Common myeloid progenitor, CD34-positive (primary cell): ENCODE data around the gene HDAC4.

Source experiments
- CTCF ChIA-PET: fragments of 350-600 bp; sonication (Branson Sonifier 250); formaldehyde crosslinking; loops from one replicate; lab custom pipeline; 2021; ENCODE audit warnings: antibody characterized with exemption; lab: Charles Lee
- POLR2A ChIA-PET: fragments of 350-600 bp; sonication (Branson Sonifier 250); formaldehyde crosslinking; loops from one replicate; lab custom pipeline; 2021; ENCODE audit warnings: antibody characterized with exemption; lab: Charles Lee
- DNase-seq, 3 donors: peaks; one replicate each; pipeline versions ENCODE4 v3.0.0 to v3.0.0-alpha.2; 2013
- H3K27ac ChIP-seq, 2 experiments: 1 replicate in 1 of 2; 2 replicates in 1 of 2; pipeline ENCODE4 v1.7.0; 2013; ENCODE audit warnings: inconsistent platforms in 2 of 2, low read length in 2 of 2, mild to moderate bottlenecking in 2 of 2, low read depth in 1 of 2, moderate library complexity in 1 of 2; ENCODE audit not compliant: severe bottlenecking in 2 of 2, insufficient read depth in 1 of 2, poor library complexity in 1 of 2
- H3K27me3 ChIP-seq, 5 experiments: replicated peaks in 2 of 5; 1 replicate in 3 of 5; 2 replicates in 2 of 5; pipeline versions ENCODE4 v1.6.1 to v1.7.0; 2013; ENCODE audit warnings: low read length in 4 of 5, mild to moderate bottlenecking in 2 of 5, moderate library complexity in 2 of 5, inconsistent platforms in 1 of 5; ENCODE audit not compliant: insufficient read depth in 5 of 5, control insufficient read depth in 4 of 5
- H3K36me3 ChIP-seq, 4 experiments: 1 replicate in 2 of 4; 2 replicates in 2 of 4; pipeline versions ENCODE4 v1.6.1 to v1.7.0; 2013; ENCODE audit warnings: low read length in 3 of 4, control low read depth in 1 of 4, mild to moderate bottlenecking in 1 of 4; ENCODE audit not compliant: control insufficient read depth in 4 of 4, insufficient read depth in 4 of 4
- H3K4me1 ChIP-seq, 4 experiments: 1 replicate in 3 of 4; 2 replicates in 1 of 4; pipeline versions ENCODE4 v1.6.1 to v1.7.1; 2013; ENCODE audit warnings: low read length in 3 of 4, mild to moderate bottlenecking in 3 of 4, control low read depth in 1 of 4, inconsistent platforms in 1 of 4, moderate library complexity in 1 of 4; ENCODE audit not compliant: control insufficient read depth in 4 of 4, insufficient read depth in 4 of 4; ENCODE audit errors: control extremely low read depth in 1 of 4
- H3K4me3 ChIP-seq, 7 experiments: 1 replicate in 4 of 7; 2 replicates in 3 of 7; pipeline versions ENCODE4 v1.5.1 to v1.7.0; 2013; ENCODE audit warnings: mild to moderate bottlenecking in 7 of 7, low read length in 6 of 7, moderate library complexity in 6 of 7, inconsistent platforms in 2 of 7, low read depth in 2 of 7, control low read depth in 1 of 7; ENCODE audit not compliant: insufficient read depth in 4 of 7, control insufficient read depth in 1 of 7; ENCODE audit errors: extremely low read depth in 1 of 7
- H3K9me3 ChIP-seq, 5 experiments: 1 replicate in 4 of 5; 2 replicates in 1 of 5; pipeline versions ENCODE4 v1.6.1 to v1.7.1; 2013; ENCODE audit warnings: low read length in 4 of 5, mild to moderate bottlenecking in 2 of 5, inconsistent platforms in 1 of 5, low read depth in 1 of 5, moderate library complexity in 1 of 5; ENCODE audit not compliant: control insufficient read depth in 4 of 5, insufficient read depth in 2 of 5; ENCODE audit errors: control extremely low read depth in 1 of 5
- WGBS: methylation state at CpG from one replicate; pipeline ENCODE4 v1.1.5; 2013; ENCODE audit not compliant: insufficient coverage; 5-methylcytosine and 5-hydroxymethylcytosine counted together

HDAC4 gene

GRCh38 chr2:239244625-239245024 is 156.2 kb downstream of the HDAC4 start:
- peaks cover 12 to 23% (median 18%) of the 10 kb centered on the region in 4 experiments for H3K4me1 ChIP-seq

GRCh38 chr2:239241431-239241960 is 159.3 kb downstream of the HDAC4 start:
- Histone ChIP-seq H3K36me3 (peaks cover 0 to 2% (median 0%) of the 10 kb centered on the region in 4 experiments), H3K9me3 (peaks cover 0 to 7% (median 0%) of the 10 kb centered on the region in 5 experiments), H3K4me1 (peaks cover 10 to 40% (median 17%) of the 10 kb centered on the region in 4 experiments), H3K27ac (no peak overlapping the region), H3K4me3 (no peak overlapping the region), H3K27me3 (no peaks in the 10 kb centered on the region)
- no CpG with 5 or more reads among the region's 1 CpG for WGBS
- ChIA-PET CTCF (no interaction called here), POLR2A (no interaction called here)
- peak in 1 of 3 donors; percentile 42 for DNase-seq

More at GRCh38 chr2:239244625-239245024, 156.2 kb downstream of the HDAC4 start:
- 100% methylated on average over 3 of the region's 5 CpGs for WGBS
- H3K4me3 ChIP-seq, result no peak overlapping the region
- CTCF ChIA-PET, result no interaction called here
- no peak overlapping the region for H3K27ac ChIP-seq
- H3K27me3 ChIP-seq, result no peaks in the 10 kb centered on the region
- H3K36me3 ChIP-seq, result no peaks in the 10 kb centered on the region
- POLR2A ChIA-PET, result no interaction called here
- peaks cover 0 to 7% (median 0%) of the 10 kb centered on the region in 5 experiments for H3K9me3 ChIP-seq
- DNase-seq, result no peak

- H3K27me3 ChIP-seq, result no peaks in the 10 kb centered on the region
- ChIA-PET CTCF (no interaction called here), POLR2A (no interaction called here)
- peaks cover 0 to 7% (median 0%) of the 10 kb centered on the region in 5 experiments for H3K9me3 ChIP-seq
- no peak overlapping the region for H3K27ac ChIP-seq
- H3K4me3 ChIP-seq, result no peak overlapping the region
- peak in 1 of 3 donors; percentile 28 for DNase-seq
- H3K36me3 ChIP-seq, result peaks cover 0 to 2% (median 0%) of the 10 kb centered on the region in 4 experiments
- H3K4me1 ChIP-seq, result peaks cover 10 to 45% (median 18%) of the 10 kb centered on the region in 4 experiments
- WGBS, result 59% methylated on average over 15 of the region's 15 CpGs
These were observed 160.4 kb downstream of the HDAC4 start for GRCh38 chr2:239240414-239240881.

GRCh38 chr2:239239607-239240413 is 161.0 kb downstream of the HDAC4 start:
- peaks cover 10 to 47% (median 18%) of the 10 kb centered on the region in 4 experiments for H3K4me1 ChIP-seq
- H3K9me3 ChIP-seq, result peaks cover 0 to 7% (median 0%) of the 10 kb centered on the region in 5 experiments
- DNase-seq, result no peak
- H3K36me3 ChIP-seq, result peaks cover 0 to 2% (median 0%) of the 10 kb centered on the region in 4 experiments
- H3K4me3 ChIP-seq, result no peak overlapping the region
- no peaks in the 10 kb centered on the region for H3K27me3 ChIP-seq
- ChIA-PET CTCF (interaction anchor here (1.4 kb wide), 1 partner anchor 23 kb away, joined by 3 read pairs; no protein-coding TSS in a partner anchor), POLR2A (no interaction called here)
- no peak overlapping the region for H3K27ac ChIP-seq
- WGBS, result 96% methylated on average over 28 of the region's 29 CpGs

- H3K27me3 ChIP-seq, result no peaks in the 10 kb centered on the region
- H3K4me1 ChIP-seq, result peaks cover 10 to 47% (median 18%) of the 10 kb centered on the region in 4 experiments
- ChIA-PET CTCF (interaction anchor here (1.4 kb wide), 1 partner anchor 23 kb away, joined by 3 read pairs; no protein-coding TSS in a partner anchor), POLR2A (no interaction called here)
- no peak overlapping the region for H3K4me3 ChIP-seq
- H3K36me3 ChIP-seq, result peaks cover 0 to 2% (median 0%) of the 10 kb centered on the region in 4 experiments
- DNase-seq, result no peak
- peaks cover 0 to 7% (median 0%) of the 10 kb centered on the region in 5 experiments for H3K9me3 ChIP-seq
- no peak overlapping the region for H3K27ac ChIP-seq
- 96% methylated on average over 15 of the region's 15 CpGs for WGBS
These were observed 161.8 kb downstream of the HDAC4 start for GRCh38 chr2:239238839-239239606.

GRCh38 chr2:239238381-239238780 is 162.4 kb downstream of the HDAC4 start:
- DNase-seq, result no peak
- ChIA-PET CTCF (interaction anchor here (1.4 kb wide), 1 partner anchor 22 kb away, joined by 3 read pairs; no protein-coding TSS in a partner anchor), POLR2A (interaction anchor here (0.7 kb wide), 1 partner anchor 98 kb away, joined by 3 read pairs; no protein-coding TSS in a partner anchor)
- Histone ChIP-seq H3K27ac (no peak overlapping the region), H3K4me3 (no peak overlapping the region), H3K27me3 (no peaks in the 10 kb centered on the region), H3K4me1 (peaks cover 10 to 47% (median 18%) of the 10 kb centered on the region in 4 experiments), H3K9me3 (peaks cover 0 to 7% (median 0%) of the 10 kb centered on the region in 5 experiments), H3K36me3 (peaks cover 0 to 2% (median 0%) of the 10 kb centered on the region in 4 experiments)
- 89% methylated on average over 3 of the region's 5 CpGs for WGBS
